WI38 (cell line): Measurements from ENCODE around the gene ZNF609.
"Not testable (repeated sequence)": the region's sequence is repeated elsewhere in the genome, so short reads cannot be mapped to it uniquely, and the experiment has no call there.

Experiments
- H3K4me3 ChIP-seq: 2 replicates; pipeline ENCODE4 v1.5.1; 2011; ENCODE audit warnings: low read depth, mild to moderate bottlenecking, control low read depth, low read length
- TF ChIP-seq, protein P1 (sequence below): IDR thresholded peaks from 2 replicates; pipeline ENCODE4 v1.5.1; 2012; ENCODE audit warnings: low read depth, mild to moderate bottlenecking, control low read depth, low read length

The ZNF609 gene

GRCh38 chr15:64634027-64634426, 173.6 kb downstream of the ZNF609 start:
- TF ChIP-seq, protein P1, sequence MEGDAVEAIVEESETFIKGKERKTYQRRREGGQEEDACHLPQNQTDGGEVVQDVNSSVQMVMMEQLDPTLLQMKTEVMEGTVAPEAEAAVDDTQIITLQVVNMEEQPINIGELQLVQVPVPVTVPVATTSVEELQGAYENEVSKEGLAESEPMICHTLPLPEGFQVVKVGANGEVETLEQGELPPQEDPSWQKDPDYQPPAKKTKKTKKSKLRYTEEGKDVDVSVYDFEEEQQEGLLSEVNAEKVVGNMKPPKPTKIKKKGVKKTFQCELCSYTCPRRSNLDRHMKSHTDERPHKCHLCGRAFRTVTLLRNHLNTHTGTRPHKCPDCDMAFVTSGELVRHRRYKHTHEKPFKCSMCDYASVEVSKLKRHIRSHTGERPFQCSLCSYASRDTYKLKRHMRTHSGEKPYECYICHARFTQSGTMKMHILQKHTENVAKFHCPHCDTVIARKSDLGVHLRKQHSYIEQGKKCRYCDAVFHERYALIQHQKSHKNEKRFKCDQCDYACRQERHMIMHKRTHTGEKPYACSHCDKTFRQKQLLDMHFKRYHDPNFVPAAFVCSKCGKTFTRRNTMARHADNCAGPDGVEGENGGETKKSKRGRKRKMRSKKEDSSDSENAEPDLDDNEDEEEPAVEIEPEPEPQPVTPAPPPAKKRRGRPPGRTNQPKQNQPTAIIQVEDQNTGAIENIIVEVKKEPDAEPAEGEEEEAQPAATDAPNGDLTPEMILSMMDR = no peak
- no peak overlapping the region for H3K4me3 ChIP-seq

DNA sequence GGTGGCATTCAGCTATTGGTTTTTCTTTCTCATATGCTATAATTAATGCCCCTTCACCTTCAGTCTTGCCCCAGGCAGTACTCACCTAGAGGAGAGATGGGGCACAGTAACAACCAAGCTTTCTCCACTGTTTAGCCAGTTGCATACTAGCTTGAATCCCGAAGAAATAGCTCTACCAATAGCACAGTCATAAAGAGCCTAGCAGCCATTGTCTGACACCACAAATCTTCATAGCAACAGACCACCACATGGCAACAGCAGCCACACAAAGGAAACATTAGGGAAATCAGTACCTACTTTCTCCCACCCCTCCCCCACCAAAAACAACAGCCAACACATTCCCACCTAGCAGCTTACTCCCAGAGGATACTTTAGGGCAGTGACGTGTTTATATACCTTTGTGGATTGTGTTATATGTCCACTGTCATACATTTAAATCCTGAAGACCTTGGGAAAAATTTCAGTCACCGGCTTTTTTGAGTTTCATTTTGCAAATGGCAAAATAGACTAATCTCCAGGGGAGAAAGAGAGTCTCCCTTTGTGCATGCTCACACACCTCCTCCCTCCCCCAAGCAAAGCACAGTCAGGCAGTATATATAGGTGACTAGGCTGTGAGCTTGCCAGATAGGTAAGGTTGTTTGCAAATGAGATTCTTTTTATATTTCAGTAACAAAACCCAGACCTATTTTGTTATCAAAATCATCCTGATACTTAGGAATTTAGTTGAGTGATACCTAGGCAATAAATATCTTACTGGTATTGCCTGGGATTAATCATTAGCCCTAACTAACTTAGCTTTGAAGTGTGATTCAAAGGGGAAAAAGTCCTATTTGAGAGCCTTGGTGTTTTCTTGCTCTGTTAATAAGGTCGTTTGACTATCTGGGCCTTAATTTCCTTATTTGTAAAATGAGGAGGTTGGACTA, 174.5 kb downstream of the ZNF609 start:
- no peak overlapping the region for H3K4me3 ChIP-seq
- TF ChIP-seq, protein P1 = no peak

GRCh38 chr15:64635499-64636495, 175.4 kb downstream of the ZNF609 start:
- H3K4me3 ChIP-seq = no peak overlapping the region

DNA sequence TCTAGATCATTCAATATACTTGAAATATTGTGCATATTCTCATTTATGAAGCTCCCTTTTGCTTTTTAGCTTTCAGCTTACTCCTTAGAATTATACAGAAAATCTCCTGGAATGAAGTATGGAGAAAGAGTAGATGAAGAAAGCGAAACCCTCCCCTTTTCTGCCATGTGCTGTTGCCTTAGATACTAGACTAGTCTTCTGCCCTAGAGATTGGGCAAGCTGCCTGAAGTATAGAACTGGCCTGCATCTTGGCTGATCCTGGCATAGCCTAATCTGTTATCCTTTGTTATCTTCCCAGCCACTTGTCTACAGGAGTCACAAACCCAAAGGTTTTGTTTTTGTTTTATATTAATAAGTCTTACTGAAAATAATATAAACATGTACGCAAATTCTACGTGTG, 176.2 kb downstream of the ZNF609 start:
- no peak overlapping the region for H3K4me3 ChIP-seq
- TF ChIP-seq, protein P1 = no peak

More at GRCh38 chr15:64635499-64636495, 175.4 kb downstream of the ZNF609 start:
- TF ChIP-seq, protein P1 = no peak

DNA sequence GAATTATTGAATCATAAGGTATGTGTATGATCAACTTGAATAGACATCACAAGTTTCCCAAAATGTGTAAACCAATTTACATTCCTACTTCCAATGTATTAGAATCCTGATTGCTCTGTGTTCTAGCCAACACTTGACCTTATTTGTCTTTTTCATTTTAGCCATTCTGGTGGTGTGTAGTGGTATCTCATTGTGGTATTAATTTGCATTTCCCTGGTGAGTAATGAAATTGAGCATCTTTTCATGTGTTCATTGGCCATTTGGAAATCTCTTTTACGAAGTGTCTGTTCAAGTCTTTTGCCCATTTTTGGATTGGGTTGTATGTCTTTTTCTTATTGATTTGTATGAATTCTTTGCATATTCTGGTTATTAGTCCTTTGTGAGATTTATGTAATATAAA, 177.0 kb downstream of the ZNF609 start:
- H3K4me3 ChIP-seq = no peak overlapping the region
- TF ChIP-seq, protein P1 = no peak

GRCh38 chr15:64639744-64640143, 179.4 kb downstream of the ZNF609 start:
- not testable (repeated sequence) for H3K4me3 ChIP-seq

DNA sequence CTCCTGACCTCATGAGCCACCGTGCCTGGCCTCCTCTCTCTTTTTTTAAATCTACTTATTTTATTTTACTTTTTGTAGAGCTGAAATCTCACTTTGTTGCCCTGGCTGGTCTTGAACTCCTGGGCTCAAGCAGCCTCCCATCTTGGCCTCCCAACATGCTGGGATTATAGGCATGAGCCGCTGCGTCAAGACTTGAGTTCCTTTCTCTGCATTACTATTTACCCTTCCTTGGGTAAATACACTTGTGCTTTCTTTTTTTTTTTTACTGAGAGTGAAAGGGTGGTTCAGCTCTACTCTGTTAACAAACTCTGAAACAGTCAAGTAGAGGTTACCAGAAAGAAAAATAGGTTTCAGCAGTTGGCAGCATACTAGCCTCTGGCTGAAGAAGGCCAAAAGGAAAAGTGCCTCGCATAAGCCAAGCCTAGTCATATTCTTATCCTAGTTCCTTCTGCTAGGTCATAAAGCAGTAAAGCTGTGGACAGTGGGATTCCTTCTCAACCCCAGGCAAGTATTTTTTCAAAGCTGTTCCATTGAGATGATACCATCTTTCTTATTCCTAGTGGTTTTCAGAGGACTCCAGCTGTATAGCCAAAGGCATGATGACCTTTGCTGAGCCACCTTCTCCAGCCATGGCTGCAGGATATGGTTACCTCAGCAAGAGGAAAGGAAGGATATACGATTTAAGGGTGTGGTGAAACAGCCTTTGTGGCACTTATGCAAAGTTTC, 179.9 kb downstream of the ZNF609 start:
- TF ChIP-seq, protein P1 = no peak
- H3K4me3 ChIP-seq = no peak overlapping the region
